Activated CD8-positive, alpha-beta T cell treated with anti-CD3 and anti-CD28 coated beads for 36 hours (primary cell): ENCODE data around the gene EXOC4. TPM values are rescaled to one million over a fixed set of nuclear protein-coding genes. Genes with fewer than 3 reads are reported as not detected.

Source experiments
- ATAC-seq: fragments of 200-7000 bp; cut with Tn5 transposase; one replicate; pipeline ENCODE4 v1.10.0; 2021; ENCODE audit warnings: mild to moderate bottlenecking, moderate library complexity
- CTCF ChIA-PET: fragments of 350-600 bp; sonication (Branson Sonifier 250); formaldehyde crosslinking; loops from one replicate; lab custom pipeline; 2021; ENCODE audit warnings: antibody characterized with exemption; lab: Charles Lee
- POLR2A ChIA-PET: fragments of 350-600 bp; sonication (Branson Sonifier 250); formaldehyde crosslinking; loops from one replicate; lab custom pipeline; 2021; ENCODE audit warnings: antibody characterized with exemption; lab: Charles Lee
- DNase-seq: peaks from one replicate; pipeline ENCODE4 v3.0.0-alpha.2; 2020
- H3K27ac Mint-ChIP-seq: one replicate; pipeline ENCODE4 v1.8.0; 2021; ENCODE audit warnings: mild to moderate bottlenecking, mixed read lengths
- H3K27me3 Mint-ChIP-seq: one replicate; pipeline ENCODE4 v1.8.0; 2021; ENCODE audit warnings: mixed read lengths
- H3K36me3 Mint-ChIP-seq: one replicate; pipeline ENCODE4 v1.8.0; 2021; ENCODE audit warnings: low read depth, mixed read lengths
- H3K4me1 Mint-ChIP-seq: one replicate; pipeline ENCODE4 v1.8.0; 2021; ENCODE audit warnings: low read depth, mixed read lengths
- H3K4me3 Mint-ChIP-seq: one replicate; pipeline ENCODE4 v1.8.0; 2021; ENCODE audit warnings: mild to moderate bottlenecking, moderate library complexity, mixed read lengths
- H3K9me3 Mint-ChIP-seq: one replicate; pipeline ENCODE4 v1.8.0; 2021; ENCODE audit warnings: mixed read lengths
- CTCF ChIP-seq: fragments of 200-600 bp; IDR thresholded peaks from one replicate; pipeline ENCODE4 v1.8.0; 2022; ENCODE audit warnings: antibody characterized with exemption, mild to moderate bottlenecking
- intact Hi-C: fragments of 100-400 bp; cut with micrococcal nuclease; formaldehyde crosslinking; loops from one replicate; pipeline ENCODE4 v1.10.0; 2022
- total RNA-seq, 2 experiments: library from RNA; stranded (reverse); gene quantifications; one replicate each; pipeline ENCODE4 v1.2.3, GENCODE V29; 2021

The EXOC4 gene
- total RNA-seq, 2 experiments from 2014 or later, result 54.1 to 61.7 TPM

GRCh38 chr7:133246558-133246957, 6.3 kb upstream of the EXOC4 start:
- ChIA-PET POLR2A (no interaction called here), CTCF (no interaction called here)
- intact Hi-C loops, result no loop called here
- peaks cover 7% of the 10 kb centered on the region for H3K27me3 Mint-ChIP-seq
- no peak for TF ChIP-seq CTCF
- no peaks in the 10 kb centered on the region for H3K4me1 Mint-ChIP-seq
- H3K9me3 Mint-ChIP-seq, result no peaks in the 10 kb centered on the region
- H3K36me3 Mint-ChIP-seq, result no peaks in the 10 kb centered on the region
- H3K4me3 Mint-ChIP-seq, result no peak overlapping the region
- ATAC-seq (no peak), DNase-seq (no peak)
- no peak overlapping the region for H3K27ac Mint-ChIP-seq

GRCh38 chr7:133248901-133249300, 4.0 kb upstream of the EXOC4 start:
- CTCF ChIA-PET, result no interaction called here
- no peak overlapping the region for H3K4me3 Mint-ChIP-seq
- peaks cover 1% of the 10 kb centered on the region for H3K27me3 Mint-ChIP-seq
- no peak for TF ChIP-seq CTCF
- H3K27ac Mint-ChIP-seq, result no peak overlapping the region
- POLR2A ChIA-PET, result no interaction called here
- intact Hi-C loops, result no loop called here
- peaks cover 2% of the 10 kb centered on the region for H3K36me3 Mint-ChIP-seq
- H3K4me1 Mint-ChIP-seq, result peaks cover 3% of the 10 kb centered on the region
- DNase-seq, result no peak
- no peak for ATAC-seq
- H3K9me3 Mint-ChIP-seq, result no peaks in the 10 kb centered on the region

GRCh38 chr7:133252506-133252857, 396 bp upstream of the EXOC4 start:
- POLR2A ChIA-PET, result no interaction called here
- peak overlapping the region; percentile 88 for H3K4me3 Mint-ChIP-seq
- peaks cover 16% of the 10 kb centered on the region for H3K36me3 Mint-ChIP-seq
- intact Hi-C loops, result no loop called here
- TF ChIP-seq CTCF, result no peak
- no peak for ATAC-seq
- H3K27me3 Mint-ChIP-seq, result no peaks in the 10 kb centered on the region
- no peak overlapping the region for H3K27ac Mint-ChIP-seq
- peaks cover 27% of the 10 kb centered on the region for H3K4me1 Mint-ChIP-seq
- H3K9me3 Mint-ChIP-seq, result no peaks in the 10 kb centered on the region
- CTCF ChIA-PET, result interaction anchor here (1.1 to 1.5 kb wide), 2 partner anchors 15 to 491 kb away, joined by 3 to 4 read pairs; no protein-coding TSS in a partner anchor
- no peak for DNase-seq

GRCh38 chr7:133253519-133253875, 619 bp downstream of the EXOC4 start:
- H3K4me3 Mint-ChIP-seq, result peak overlapping the region; percentile 88
- H3K27ac Mint-ChIP-seq, result peak overlapping the region; percentile 90
- POLR2A ChIA-PET, result interaction anchor here (1.3 kb wide), 1 partner anchor 172 kb away, joined by 5 read pairs; the partner anchor contains the start of gene CHCHD3
- H3K9me3 Mint-ChIP-seq, result no peaks in the 10 kb centered on the region
- intact Hi-C loops, result no loop called here
- H3K4me1 Mint-ChIP-seq, result peaks cover 35% of the 10 kb centered on the region
- no peak for TF ChIP-seq CTCF
- CTCF ChIA-PET, result interaction anchor here (0.6 to 1.5 kb wide), 2 partner anchors 14 to 181 kb away, joined by 3 read pairs; no protein-coding TSS in a partner anchor
- H3K27me3 Mint-ChIP-seq, result no peaks in the 10 kb centered on the region
- H3K36me3 Mint-ChIP-seq, result peaks cover 20% of the 10 kb centered on the region
- peak; percentile 17 for DNase-seq
- no peak for ATAC-seq

- no peak for TF ChIP-seq CTCF
- ChIA-PET CTCF (no interaction called here), POLR2A (no interaction called here)
- H3K9me3 Mint-ChIP-seq, result no peaks in the 10 kb centered on the region
- DNase-seq, result no peak
- no peak for ATAC-seq
- peaks cover 35% of the 10 kb centered on the region for H3K4me1 Mint-ChIP-seq
- peaks cover 20% of the 10 kb centered on the region for H3K36me3 Mint-ChIP-seq
- intact Hi-C loops, result no loop called here
- H3K4me3 Mint-ChIP-seq, result no peak overlapping the region
- no peaks in the 10 kb centered on the region for H3K27me3 Mint-ChIP-seq
- no peak overlapping the region for H3K27ac Mint-ChIP-seq
Measured at GRCh38 chr7:133255486-133255885, 2.6 kb downstream of the EXOC4 start.
